ENCODE results near the gene INSL3.
A peak's percentile ranks its signal among the peaks of the same experiment; 100 is the strongest.

INSL3 gene

DNA sequence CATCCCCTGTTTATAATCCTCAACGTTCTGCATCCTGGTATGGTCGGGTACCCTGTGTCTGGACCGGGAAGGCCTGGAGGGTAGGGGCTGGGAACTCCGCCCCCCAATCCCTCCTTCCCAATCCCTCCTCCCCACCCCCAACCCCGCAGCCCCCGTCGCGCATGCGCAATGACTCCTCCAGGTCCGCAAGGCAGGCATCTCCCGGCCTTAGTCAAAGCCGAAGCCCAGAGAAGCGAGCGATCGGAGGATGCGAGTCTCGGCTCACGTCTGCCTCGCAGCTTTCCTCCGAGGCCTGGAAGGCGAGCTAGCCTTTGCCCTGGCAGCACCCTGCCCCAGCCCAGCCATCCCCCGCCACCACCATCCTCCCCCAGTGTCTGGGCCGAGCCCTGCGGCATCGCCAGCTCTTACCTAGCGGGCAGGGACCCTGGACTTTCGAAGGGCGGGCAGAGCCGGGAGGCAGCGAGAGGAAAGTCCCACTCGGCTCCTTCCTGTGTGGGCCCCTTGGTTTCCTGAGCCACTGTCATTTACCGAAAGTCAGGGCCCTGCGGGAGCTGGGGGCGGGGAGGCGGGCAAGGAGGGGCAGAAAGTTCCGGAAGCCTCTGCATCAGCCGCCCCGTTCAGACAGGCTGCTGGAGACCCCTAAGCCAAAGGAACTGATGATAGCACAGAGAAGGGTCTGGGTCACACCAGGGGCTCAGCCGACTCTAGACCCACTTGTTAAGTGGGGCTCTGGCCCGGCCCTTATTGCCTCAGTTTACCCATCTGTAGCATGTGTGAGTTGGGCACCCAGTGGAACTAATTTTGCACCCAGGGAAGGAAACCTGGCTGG is 26.4 kb upstream of the INSL3 start, which contains the start of gene JAK3:
Gene JAK3, minus strand, starts transcription at position 445 of the 829 bp plus-strand sequence. CDS start 3,565 bp downstream, outside the sequence.
- peak in 47 of 56 donors; percentile 7 to 61 (median 30) for DNase-seq

DNA sequence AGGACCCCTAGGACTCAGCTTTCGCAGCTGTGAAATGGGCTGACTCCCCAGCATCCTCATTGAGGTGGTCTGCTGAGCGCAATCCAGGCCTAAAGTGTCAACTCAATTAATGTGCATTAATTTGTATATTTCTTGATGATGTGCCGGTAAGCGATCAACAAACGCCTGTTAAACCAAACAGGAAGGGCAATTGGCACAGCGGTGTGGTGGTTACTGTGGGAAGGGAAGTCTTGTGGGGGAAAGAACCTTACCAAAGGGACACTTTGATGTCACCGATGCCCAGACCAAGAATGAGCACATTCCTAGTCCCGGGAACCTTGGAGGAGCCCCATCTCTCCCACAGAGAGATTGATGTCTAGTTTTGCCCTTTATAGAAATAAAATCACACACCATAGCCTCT is 24.8 kb upstream of the INSL3 start:
- no peak for DNase-seq

DNA sequence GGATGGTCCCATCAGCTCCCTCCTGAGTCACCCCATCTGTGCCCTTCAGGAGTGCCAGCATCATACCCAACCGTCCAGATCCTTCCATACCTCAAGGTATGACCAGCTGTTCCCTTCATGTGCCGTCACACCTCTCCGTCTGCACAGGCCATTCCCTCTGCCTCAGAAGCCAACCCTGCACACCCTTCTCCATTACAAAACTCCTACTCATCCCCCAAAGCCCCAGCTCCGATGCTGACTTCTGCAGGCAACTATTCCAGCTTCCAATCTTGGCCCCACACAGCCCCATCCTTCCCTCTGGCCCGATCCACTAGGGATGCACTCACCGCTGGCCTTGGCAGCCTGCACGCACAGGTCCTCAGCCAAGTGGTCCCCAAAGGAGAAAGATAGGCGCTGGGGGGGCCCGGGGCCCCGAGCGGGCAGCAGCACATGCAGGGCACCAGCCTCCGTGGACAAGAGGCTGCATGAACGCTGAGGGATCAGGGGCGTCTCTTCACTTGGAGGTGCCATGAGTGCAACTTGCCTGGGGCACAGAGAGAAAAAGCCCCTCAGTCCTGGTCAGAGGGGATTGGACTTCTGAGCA is 22.7 kb upstream of the INSL3 start:
- no peak for DNase-seq

GRCh38 chr19:17843292-17843827 is 22.0 kb upstream of the INSL3 start:
- DNase-seq = no peak

- no peak for DNase-seq
Measured at GRCh38 chr19:17842663-17843291, 21.5 kb upstream of the INSL3 start.

GRCh38 chr19:17841810-17842662 is 20.7 kb upstream of the INSL3 start:
- peak in 48 of 56 donors; percentile 7 to 79 (median 50) for DNase-seq

DNA sequence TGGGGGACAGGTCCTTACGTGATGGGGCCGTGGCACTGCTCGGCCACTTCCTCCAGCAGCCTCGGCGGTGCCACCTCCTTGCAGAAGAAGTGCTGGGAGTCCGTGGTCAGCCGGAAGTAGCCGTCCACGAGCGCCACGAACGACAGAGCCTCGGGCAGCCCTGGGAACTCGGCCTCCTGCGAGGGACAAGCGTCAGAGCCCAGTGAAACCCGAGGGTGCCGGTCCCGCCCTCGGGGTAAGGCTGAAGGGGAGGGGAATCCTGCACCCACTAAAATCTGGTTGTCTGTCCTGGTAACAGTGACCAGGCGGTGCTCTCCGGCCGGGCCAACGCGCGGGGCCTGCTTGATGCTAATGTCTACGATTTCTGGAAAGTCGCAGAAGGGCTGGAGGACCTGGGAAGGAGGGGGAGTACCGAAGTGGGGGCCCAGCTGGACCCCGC is 20.1 kb upstream of the INSL3 start:
- no peak for DNase-seq

DNA sequence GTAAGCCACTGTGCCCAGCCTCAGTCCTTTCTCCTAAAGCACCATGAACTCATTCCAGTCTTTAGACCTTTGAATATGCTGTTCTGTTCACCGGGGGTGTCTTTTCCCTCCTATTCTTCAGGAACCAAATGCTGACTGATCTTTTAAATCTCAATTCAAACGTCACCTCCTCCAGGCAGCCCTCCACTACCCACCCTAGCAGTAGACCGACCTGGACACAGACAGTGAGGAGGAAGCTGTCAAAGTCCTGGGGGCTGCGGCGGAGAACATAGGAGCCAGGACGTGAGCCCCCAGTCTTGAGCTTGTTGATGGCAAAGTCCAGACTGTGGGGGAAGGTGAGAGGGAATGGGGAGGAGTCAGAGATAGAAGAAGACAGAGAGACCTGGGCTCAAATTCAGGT is 18.7 kb upstream of the INSL3 start:
- no peak for DNase-seq

GRCh38 chr19:17837972-17838371 is 16.7 kb upstream of the INSL3 start:
- no peak for DNase-seq

DNA sequence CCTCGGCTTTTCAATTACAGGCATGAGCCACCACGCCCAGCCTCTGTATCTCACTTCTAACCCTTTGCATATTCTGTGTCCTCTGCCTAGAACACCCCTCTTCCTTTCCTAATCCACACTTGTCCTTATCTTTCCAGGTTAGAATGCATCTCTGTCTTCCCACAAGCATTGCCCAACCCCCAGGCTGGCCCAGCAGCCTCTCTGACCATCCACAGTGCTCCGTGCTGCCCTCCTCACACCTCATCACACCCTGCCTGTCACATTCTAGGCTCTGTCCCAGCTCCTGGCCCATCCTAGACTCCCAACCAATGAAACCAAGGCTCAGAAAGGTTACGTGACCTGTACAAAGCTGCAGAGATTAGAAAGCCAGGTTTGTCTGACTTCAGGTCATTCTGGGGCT is 15.2 kb upstream of the INSL3 start:
- no peak for DNase-seq

DNA sequence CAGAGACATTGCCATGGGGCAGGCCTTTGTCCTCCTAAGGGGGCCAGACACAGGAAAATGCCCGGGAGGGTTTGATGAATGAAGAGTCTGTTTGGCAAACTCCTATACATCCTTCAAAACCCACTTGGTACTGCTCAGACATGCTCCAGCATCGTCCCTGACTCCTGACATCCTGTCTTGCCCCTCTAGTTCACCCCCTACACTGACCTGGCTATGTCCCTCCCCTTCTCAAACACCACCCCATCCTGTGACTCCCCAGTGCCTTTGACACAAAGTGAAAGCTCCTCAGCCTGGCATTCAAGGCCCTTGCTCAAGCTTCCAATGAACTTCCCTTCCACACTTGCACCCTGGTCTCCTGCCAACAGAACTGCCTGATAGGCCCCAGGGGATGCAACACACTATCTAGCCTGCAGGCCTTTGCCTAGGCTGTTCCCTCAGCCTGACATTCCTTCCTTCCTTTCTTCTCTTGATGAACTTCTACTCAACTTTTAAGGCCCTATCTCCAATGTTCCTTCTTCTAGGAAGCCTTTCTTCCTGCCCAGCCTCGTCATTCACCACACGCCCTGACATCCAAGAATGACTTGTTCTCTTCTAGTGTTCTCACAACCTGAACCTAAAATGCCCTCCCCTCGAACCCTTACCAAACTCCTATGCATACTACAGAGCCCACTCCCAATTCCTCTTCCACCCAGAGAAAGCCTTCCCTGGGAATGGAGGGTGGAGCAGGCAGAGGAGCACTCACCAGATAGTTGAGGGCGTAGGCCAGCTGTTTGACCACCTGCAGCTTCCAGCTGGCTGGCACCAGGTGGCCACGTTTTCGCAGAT is 14.1 kb upstream of the INSL3 start:
- no peak for DNase-seq

DNA sequence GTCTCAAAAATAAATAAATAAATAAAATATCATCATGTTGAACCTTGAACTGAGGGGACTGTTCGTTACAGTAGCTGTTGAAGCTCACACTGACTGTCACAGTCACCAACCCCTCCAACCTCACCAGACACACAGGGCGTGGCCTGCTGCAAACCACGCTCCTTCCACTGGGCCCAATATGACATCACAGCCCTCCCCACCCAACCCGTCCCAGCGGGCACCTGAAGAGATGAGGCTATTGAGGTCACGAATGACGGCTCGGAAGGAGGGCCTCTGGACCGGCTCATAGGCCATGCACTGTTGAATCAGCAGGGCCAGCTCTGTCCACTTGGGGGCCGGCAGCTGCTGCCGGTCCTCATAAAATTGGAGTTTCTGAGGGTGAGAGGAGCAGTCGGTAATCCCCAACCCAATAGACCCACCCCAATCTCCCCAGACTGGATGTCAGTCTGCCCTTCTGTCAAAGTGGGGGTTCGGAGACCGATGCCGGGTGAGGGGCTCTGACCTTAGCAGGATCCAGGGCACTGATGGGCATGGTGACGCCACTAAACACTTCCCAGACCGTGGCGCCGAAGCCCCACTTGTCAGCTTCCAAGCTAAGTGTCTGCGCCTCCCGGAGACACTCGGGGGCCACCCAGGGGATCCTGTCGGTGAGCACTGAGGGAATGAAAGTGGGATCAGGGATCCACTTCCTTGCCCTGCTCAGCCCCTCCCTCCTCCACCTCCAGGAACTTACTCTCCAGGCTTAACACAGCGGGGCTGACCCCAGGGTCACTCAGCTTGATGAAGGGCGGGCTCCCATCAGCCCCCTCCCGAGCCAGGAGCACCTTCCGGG is 13.2 kb upstream of the INSL3 start:
- no peak for DNase-seq

- DNase-seq = no peak
Measured at GRCh38 chr19:17832443-17833208, 11.3 kb upstream of the INSL3 start.

DNA sequence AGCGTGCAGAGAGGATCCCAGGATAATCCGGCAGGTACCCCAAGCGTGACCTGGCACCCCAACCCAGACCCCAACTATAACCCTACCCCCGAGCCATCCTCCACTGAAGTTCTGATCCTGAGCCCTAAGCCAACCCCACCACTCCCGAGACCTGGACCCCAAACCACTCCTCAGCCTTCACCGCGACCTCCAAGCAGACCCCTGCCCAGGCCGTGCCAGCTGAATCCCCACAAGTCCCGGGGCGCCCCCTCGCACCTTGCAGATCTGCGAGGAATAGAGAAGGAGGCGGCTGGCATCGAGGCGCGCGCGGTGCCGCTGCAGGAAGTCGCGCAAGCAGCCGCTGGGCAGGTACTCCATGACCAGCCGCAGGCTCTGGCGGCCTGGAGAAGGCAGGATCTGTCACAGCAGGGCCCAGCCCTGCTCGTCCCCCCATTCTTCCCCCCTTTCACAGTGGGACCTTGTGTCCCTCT is 10.1 kb upstream of the INSL3 start:
- DNase-seq = peak in 3 of 56 donors; percentile 2 to 19 (median 13)

DNA sequence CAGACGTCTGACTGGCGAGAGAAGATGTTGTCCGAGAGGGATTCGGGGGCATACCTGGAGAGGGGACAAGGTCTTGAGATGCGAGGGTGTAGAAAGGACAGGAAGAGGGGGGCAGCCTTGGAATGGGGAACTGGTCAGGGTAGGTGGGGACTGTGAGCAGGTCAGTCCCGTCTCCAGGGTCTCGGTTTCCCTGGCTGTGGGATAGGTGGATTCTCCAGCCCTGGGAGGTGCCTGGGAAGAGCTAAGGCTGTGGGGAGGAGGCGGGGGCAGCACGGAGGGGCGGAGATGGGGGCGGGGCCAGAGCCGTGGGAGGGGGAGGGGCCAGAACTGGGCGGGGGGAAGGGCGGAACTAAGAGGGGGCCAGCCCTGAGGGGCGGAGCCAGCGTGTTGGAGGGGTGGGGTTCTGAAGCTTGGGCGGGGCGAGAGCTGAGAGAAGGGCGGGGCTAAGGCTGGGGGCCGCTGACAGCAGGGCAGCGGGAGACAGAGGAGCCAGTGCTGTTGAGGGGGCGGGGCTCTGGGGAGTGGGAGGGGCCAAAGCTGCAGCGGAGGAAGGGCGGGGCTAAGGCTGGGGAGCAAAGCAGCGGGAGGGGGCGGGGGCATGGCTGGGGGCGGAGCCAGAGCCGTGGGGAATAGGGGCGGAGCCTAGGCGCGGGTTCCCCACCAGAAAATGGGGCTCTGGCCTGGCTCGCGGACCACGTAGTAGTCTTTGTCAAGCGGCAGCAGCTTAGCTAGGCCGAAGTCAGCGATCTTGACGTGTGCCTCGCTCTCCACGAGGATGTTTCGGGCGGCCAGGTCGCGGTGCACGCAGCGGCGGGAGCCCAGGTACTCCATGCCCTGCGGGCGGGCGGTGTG is 9.5 kb upstream of the INSL3 start:
- DNase-seq = peak in 50 of 56 donors; percentile 7 to 91 (median 71)

- peak in 30 of 56 donors; percentile 2 to 71 (median 27) for DNase-seq
Measured at GRCh38 chr19:17829855-17830566, 8.7 kb upstream of the INSL3 start.
